GM18511 (cell line): ENCODE results near the gene EIF3L.

ENCODE experiments used
- ATAC-seq: cut with Tn5 transposase; IDR thresholded peaks from one replicate; pipeline ENCODE4 v1.9.1; 2021; ENCODE audit warnings: mild to moderate bottlenecking, moderate library complexity; ENCODE audit not compliant: unreplicated experiment

The EIF3L gene

GRCh38 chr22:37850801-37851200, 1.6 kb downstream of the EIF3L start:
- no peak for ATAC-seq

- no peak for ATAC-seq
These were observed 3.2 kb downstream of the EIF3L start for GRCh38 chr22:37852418-37852817.

- no peak for ATAC-seq
These were observed 5.7 kb downstream of the EIF3L start for GRCh38 chr22:37854946-37855345.

- ATAC-seq = no peak
These were observed 6.2 kb downstream of the EIF3L start for GRCh38 chr22:37855462-37855861.

GRCh38 chr22:37860796-37861421, 11.7 kb downstream of the EIF3L start:
- no peak for ATAC-seq

- no peak for ATAC-seq
These were observed 13.5 kb downstream of the EIF3L start for GRCh38 chr22:37862570-37863325.

GRCh38 chr22:37865510-37865909, 16.3 kb downstream of the EIF3L start:
- ATAC-seq = no peak

- ATAC-seq = no peak
These were observed 21.1 kb downstream of the EIF3L start for GRCh38 chr22:37870273-37870672.

GRCh38 chr22:37880668-37881440, 31.6 kb downstream of the EIF3L start:
- ATAC-seq = no peak

GRCh38 chr22:37884420-37884819, 35.2 kb downstream of the EIF3L start:
- ATAC-seq = no peak

- no peak for ATAC-seq
These were observed 38.6 kb downstream of the EIF3L start for GRCh38 chr22:37887584-37888378.

GRCh38 chr22:37891926-37892325, 42.7 kb downstream of the EIF3L start:
- ATAC-seq = no peak

GRCh38 chr22:37892566-37893335, 43.5 kb downstream of the EIF3L start:
- no peak for ATAC-seq

GRCh38 chr22:37893583-37893983, 44.4 kb downstream of the EIF3L start:
- ATAC-seq = no peak

GRCh38 chr22:37894939-37895670, 45.9 kb downstream of the EIF3L start:
- no peak for ATAC-seq

GRCh38 chr22:37896181-37896592, 47.0 kb downstream of the EIF3L start:
- ATAC-seq = peak; percentile 67

GRCh38 chr22:37896939-37897338, 47.7 kb downstream of the EIF3L start:
- ATAC-seq = no peak

GRCh38 chr22:37897807-37898206, 48.6 kb downstream of the EIF3L start:
- ATAC-seq = no peak

- ATAC-seq = no peak
These were observed 49.4 kb downstream of the EIF3L start for GRCh38 chr22:37898441-37899181.
